H1 (cell line): Measurements from ENCODE around the gene SLC22A3. TPM values are rescaled to one million over a fixed set of nuclear protein-coding genes. Genes with fewer than 3 reads are reported as not detected.

ENCODE experiments used
- ASH2L ChIP-seq: fragments of 200-600, 300-600 bp; sonication (generic); IDR thresholded peaks from one replicate; pipeline ENCODE4 v1.7.1; 2017; ENCODE audit warnings: low read length
- CBX8 ChIP-seq: fragments of 300-800, 300-1000 bp; sonication (generic); IDR thresholded peaks from 2 replicates; pipeline ENCODE4 v1.7.1; 2016; ENCODE audit warnings: low read depth, low read length, borderline replicate concordance
- JUN ChIP-seq: IDR thresholded peaks from 2 replicates; pipeline ENCODE4 v1.6.1; 2011; ENCODE audit warnings: low read depth, mild to moderate bottlenecking, improper control_type of control experiment, low read length
- RBBP5 ChIP-seq: IDR thresholded peaks from 2 replicates; pipeline ENCODE4 v1.7.1; 2012; ENCODE audit warnings: low read depth, mild to moderate bottlenecking, inconsistent platforms, low read length, moderate library complexity, borderline replicate concordance
- SAP30 ChIP-seq: fragments of 300-600 bp; sonication (generic); IDR thresholded peaks from 2 replicates; pipeline ENCODE4 v1.7.1; 2012; ENCODE audit warnings: low read length, moderate library complexity, mild to moderate bottlenecking, inconsistent platforms; ENCODE audit not compliant: insufficient read depth, insufficient replicate concordance
- SIN3A ChIP-seq, 2 experiments: IDR thresholded peaks in 1 of 2; conservative IDR thresholded peaks in 1 of 2; 2 replicates each; pipeline ENCODE4 v1.6.1; 2011 to 2012; ENCODE audit warnings: low read length in 2 of 2, improper control_type of control experiment in 1 of 2, low read depth in 1 of 2, mild to moderate bottlenecking in 1 of 2
- SP4 ChIP-seq: IDR thresholded peaks from 2 replicates; pipeline ENCODE4 v1.6.1; 2012; ENCODE audit warnings: low read length, inconsistent platforms
- SRF ChIP-seq: IDR thresholded peaks from 2 replicates; pipeline ENCODE4 v1.6.1; 2011; ENCODE audit warnings: mild to moderate bottlenecking, low read depth, low read length, moderate library complexity
- TCF12 ChIP-seq: IDR thresholded peaks from 2 replicates; pipeline ENCODE4 v1.6.1; 2011; ENCODE audit warnings: low read depth, mild to moderate bottlenecking, low read length
- polyA plus RNA-seq, 7 experiments: library from polyadenylated mRNA; depleted of rRNA in 3 of 7; stranded (reverse) in 5 of 7; unstranded in 2 of 7; fragments of >200 nt in 5 of 7; fragments of 200-250 nt in 2 of 7; gene quantifications; 1 replicate in 5 of 7; 2 replicates in 1 of 7; 4 replicates in 1 of 7; pipeline versions ENCODE4 v1.2.1 to v1.2.3, GENCODE V29; 2011 to 2013; ENCODE audit warnings: missing spikeins in 2 of 7, mixed read lengths in 2 of 7
- total RNA-seq: library from RNA; stranded (reverse); fragmentation: NEBNext Ultra II Directional; extraction: Animal tissue kit (Norgen Biotek cat#: 25700); gene quantifications from 2 replicates; pipeline ENCODE4 v1.2.1, GENCODE V29; 2021
- TF ChIP-seq, protein P1 (sequence below): fragments of 300-600 bp; sonication (generic); IDR thresholded peaks from 2 replicates; pipeline ENCODE4 v1.7.1; 2012; ENCODE audit warnings: low read length, moderate library complexity, mild to moderate bottlenecking, inconsistent platforms; ENCODE audit not compliant: insufficient replicate concordance

Gene SLC22A3
- total and polyA plus RNA-seq, 2 of the 8 experiments (the other 6 are each of a cell fraction or from before 2014, with no cell fraction given), result 1.0 to 2.9 TPM

DNA sequence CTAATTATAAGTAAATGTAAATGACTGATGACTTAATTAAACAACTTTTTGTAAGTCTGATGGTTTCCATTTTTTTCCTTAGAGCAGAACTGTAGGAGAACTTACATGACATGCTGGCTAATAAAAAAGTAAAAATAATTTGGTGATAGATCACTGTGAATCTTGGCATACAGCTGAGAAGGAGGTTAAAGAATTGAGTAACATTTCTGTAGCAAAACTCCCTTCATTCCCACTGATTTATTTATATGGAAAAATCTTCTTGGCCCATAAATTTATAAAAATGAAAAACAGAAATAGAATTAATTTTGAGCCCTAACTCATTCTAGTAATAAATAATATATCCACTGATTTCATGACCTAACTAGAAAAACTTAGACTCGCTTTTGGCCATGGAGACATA is 48.1 kb downstream of the SLC22A3 start (continued):
- TF ChIP-seq, protein P1, sequence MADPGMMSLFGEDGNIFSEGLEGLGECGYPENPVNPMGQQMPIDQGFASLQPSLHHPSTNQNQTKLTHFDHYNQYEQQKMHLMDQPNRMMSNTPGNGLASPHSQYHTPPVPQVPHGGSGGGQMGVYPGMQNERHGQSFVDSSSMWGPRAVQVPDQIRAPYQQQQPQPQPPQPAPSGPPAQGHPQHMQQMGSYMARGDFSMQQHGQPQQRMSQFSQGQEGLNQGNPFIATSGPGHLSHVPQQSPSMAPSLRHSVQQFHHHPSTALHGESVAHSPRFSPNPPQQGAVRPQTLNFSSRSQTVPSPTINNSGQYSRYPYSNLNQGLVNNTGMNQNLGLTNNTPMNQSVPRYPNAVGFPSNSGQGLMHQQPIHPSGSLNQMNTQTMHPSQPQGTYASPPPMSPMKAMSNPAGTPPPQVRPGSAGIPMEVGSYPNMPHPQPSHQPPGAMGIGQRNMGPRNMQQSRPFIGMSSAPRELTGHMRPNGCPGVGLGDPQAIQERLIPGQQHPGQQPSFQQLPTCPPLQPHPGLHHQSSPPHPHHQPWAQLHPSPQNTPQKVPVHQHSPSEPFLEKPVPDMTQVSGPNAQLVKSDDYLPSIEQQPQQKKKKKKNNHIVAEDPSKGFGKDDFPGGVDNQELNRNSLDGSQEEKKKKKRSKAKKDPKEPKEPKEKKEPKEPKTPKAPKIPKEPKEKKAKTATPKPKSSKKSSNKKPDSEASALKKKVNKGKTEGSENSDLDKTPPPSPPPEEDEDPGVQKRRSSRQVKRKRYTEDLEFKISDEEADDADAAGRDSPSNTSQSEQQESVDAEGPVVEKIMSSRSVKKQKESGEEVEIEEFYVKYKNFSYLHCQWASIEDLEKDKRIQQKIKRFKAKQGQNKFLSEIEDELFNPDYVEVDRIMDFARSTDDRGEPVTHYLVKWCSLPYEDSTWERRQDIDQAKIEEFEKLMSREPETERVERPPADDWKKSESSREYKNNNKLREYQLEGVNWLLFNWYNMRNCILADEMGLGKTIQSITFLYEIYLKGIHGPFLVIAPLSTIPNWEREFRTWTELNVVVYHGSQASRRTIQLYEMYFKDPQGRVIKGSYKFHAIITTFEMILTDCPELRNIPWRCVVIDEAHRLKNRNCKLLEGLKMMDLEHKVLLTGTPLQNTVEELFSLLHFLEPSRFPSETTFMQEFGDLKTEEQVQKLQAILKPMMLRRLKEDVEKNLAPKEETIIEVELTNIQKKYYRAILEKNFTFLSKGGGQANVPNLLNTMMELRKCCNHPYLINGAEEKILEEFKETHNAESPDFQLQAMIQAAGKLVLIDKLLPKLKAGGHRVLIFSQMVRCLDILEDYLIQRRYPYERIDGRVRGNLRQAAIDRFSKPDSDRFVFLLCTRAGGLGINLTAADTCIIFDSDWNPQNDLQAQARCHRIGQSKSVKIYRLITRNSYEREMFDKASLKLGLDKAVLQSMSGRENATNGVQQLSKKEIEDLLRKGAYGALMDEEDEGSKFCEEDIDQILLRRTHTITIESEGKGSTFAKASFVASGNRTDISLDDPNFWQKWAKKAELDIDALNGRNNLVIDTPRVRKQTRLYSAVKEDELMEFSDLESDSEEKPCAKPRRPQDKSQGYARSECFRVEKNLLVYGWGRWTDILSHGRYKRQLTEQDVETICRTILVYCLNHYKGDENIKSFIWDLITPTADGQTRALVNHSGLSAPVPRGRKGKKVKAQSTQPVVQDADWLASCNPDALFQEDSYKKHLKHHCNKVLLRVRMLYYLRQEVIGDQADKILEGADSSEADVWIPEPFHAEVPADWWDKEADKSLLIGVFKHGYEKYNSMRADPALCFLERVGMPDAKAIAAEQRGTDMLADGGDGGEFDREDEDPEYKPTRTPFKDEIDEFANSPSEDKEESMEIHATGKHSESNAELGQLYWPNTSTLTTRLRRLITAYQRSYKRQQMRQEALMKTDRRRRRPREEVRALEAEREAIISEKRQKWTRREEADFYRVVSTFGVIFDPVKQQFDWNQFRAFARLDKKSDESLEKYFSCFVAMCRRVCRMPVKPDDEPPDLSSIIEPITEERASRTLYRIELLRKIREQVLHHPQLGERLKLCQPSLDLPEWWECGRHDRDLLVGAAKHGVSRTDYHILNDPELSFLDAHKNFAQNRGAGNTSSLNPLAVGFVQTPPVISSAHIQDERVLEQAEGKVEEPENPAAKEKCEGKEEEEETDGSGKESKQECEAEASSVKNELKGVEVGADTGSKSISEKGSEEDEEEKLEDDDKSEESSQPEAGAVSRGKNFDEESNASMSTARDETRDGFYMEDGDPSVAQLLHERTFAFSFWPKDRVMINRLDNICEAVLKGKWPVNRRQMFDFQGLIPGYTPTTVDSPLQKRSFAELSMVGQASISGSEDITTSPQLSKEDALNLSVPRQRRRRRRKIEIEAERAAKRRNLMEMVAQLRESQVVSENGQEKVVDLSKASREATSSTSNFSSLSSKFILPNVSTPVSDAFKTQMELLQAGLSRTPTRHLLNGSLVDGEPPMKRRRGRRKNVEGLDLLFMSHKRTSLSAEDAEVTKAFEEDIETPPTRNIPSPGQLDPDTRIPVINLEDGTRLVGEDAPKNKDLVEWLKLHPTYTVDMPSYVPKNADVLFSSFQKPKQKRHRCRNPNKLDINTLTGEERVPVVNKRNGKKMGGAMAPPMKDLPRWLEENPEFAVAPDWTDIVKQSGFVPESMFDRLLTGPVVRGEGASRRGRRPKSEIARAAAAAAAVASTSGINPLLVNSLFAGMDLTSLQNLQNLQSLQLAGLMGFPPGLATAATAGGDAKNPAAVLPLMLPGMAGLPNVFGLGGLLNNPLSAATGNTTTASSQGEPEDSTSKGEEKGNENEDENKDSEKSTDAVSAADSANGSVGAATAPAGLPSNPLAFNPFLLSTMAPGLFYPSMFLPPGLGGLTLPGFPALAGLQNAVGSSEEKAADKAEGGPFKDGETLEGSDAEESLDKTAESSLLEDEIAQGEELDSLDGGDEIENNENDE, result no peak
- TF ChIP-seq TCF12 (no peak), SIN3A (conservative IDR thresholded peaks at IDR 0.05 in 1 of 2, IDR thresholded peaks at IDR 0.05 in 1 of 2; ENCODE audit: low read depth in 1 of 2, low read length in 2 of 2) (no peak), ASH2L (no peak), RBBP5 (no peak), CBX8 (no peak), SP4 (no peak), SRF (no peak), JUN (no peak), SAP30 (no peak)
